SU-DHL-6 (cell line): ENCODE data around the gene KRTAP5-4.

Experiments used
- EZH2phosphoT487 ChIP-seq: fragments of 200-600 bp; sonication (generic), shearing (Covaris generic); conservative IDR thresholded peaks from 2 replicates; pipeline ENCODE4 v1.6.1; 2018; ENCODE audit warnings: mild to moderate bottlenecking, antibody characterized with exemption, low read length, moderate library complexity, mixed read lengths
- TF ChIP-seq, protein P1 (sequence below): fragments of 200-600 bp; sonication (generic); IDR thresholded peaks from one replicate; pipeline ENCODE4 v1.5.1; 2017; ENCODE audit warnings: antibody characterized with exemption, mild to moderate bottlenecking, low read length, moderate library complexity; ENCODE audit not compliant: insufficient read depth, poor library complexity, severe bottlenecking

GRCh38 chr11:1653541-1654387, 31.8 kb upstream of the KRTAP5-4 start:
- TF ChIP-seq, protein P1, sequence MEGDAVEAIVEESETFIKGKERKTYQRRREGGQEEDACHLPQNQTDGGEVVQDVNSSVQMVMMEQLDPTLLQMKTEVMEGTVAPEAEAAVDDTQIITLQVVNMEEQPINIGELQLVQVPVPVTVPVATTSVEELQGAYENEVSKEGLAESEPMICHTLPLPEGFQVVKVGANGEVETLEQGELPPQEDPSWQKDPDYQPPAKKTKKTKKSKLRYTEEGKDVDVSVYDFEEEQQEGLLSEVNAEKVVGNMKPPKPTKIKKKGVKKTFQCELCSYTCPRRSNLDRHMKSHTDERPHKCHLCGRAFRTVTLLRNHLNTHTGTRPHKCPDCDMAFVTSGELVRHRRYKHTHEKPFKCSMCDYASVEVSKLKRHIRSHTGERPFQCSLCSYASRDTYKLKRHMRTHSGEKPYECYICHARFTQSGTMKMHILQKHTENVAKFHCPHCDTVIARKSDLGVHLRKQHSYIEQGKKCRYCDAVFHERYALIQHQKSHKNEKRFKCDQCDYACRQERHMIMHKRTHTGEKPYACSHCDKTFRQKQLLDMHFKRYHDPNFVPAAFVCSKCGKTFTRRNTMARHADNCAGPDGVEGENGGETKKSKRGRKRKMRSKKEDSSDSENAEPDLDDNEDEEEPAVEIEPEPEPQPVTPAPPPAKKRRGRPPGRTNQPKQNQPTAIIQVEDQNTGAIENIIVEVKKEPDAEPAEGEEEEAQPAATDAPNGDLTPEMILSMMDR: no peak
- no peak for TF ChIP-seq EZH2phosphoT487
